BJ (cell line): ENCODE data around the gene TAF6. TPM values are rescaled to one million over a fixed set of nuclear protein-coding genes. Genes with fewer than 3 reads are reported as not detected.

ENCODE experiments used
- CTCF ChIA-PET: fragments of 350-600 bp; formaldehyde crosslinking; extraction: SDS; loops from one replicate; lab custom pipeline; 2021; ENCODE audit warnings: antibody characterized with exemption, inconsistent platforms; lab: Yijun Ruan, JAX
- POLR2A ChIA-PET: fragments of 300-600 bp; sonication (Branson Sonifier 250); formaldehyde crosslinking; extraction: SDS; loops from one replicate; lab custom pipeline; 2021; ENCODE audit warnings: antibody characterized with exemption; lab: Charles Lee
- DNase-seq: peaks from one replicate; pipeline ENCODE4 v3.0.0-alpha.2; 2011; ENCODE audit warnings: low read depth
- H3K27me3 ChIP-seq: 2 replicates; pipeline ENCODE4 v1.6.0; 2011; ENCODE audit warnings: low read length; ENCODE audit not compliant: control insufficient read depth, insufficient read depth
- H3K36me3 ChIP-seq: 2 replicates; pipeline ENCODE4 v1.5.1; 2011; ENCODE audit warnings: low read length; ENCODE audit not compliant: control insufficient read depth, insufficient read depth
- H3K4me3 ChIP-seq: 2 replicates; pipeline ENCODE4 v1.5.1; 2011; ENCODE audit warnings: low read depth, mild to moderate bottlenecking, control low read depth, low read length
- CTCF ChIP-seq: IDR thresholded peaks from 2 replicates; pipeline ENCODE4 v1.5.1; 2011; ENCODE audit warnings: low read depth, mild to moderate bottlenecking, control low read depth, inconsistent platforms, low read length, moderate library complexity; ENCODE audit not compliant: insufficient read depth
- polyA minus RNA-seq: library from RNA; depleted of rRNA, polyadenylated mRNA; stranded (reverse); fragments of >200 nt; gene quantifications from 2 replicates; pipeline ENCODE4 v1.2.3, GENCODE V29; 2011; rRNA and poly(A)+ RNA removed
- polyA plus RNA-seq: library from polyadenylated mRNA; depleted of rRNA; stranded (reverse); fragments of >200 nt; gene quantifications from 2 replicates; pipeline ENCODE4 v1.2.3, GENCODE V29; 2011; rRNA removed

The TAF6 gene
- polyA plus RNA-seq (18.2 and 39.5 TPM in 2 replicates), polyA minus RNA-seq (17.7 and 19.2 TPM in 2 replicates)

GRCh38 chr7:100119072-100119969, at the start of gene TAF6, which contains the start of gene CNPY4:
TSS of gene TAF6 (minus strand) at chr7:100119358. CDS start at chr7:100114209, 5,149 bp downstream.
TSS of gene CNPY4 (plus strand) at chr7:100119634. CDS start at chr7:100119745, 111 bp downstream.
- POLR2A ChIA-PET = no interaction called here
- CTCF ChIA-PET = no interaction called here

GRCh38 chr7:100167912-100168323, 48.8 kb upstream of the TAF6 start:
- DNase-seq = no peak
- H3K36me3 ChIP-seq = no peaks in the 10 kb centered on the region
- H3K4me3 ChIP-seq = peak overlapping the region; percentile 42
- ChIA-PET POLR2A (interaction anchor here (0.9 kb wide), 1 partner anchor 9 kb away, joined by 7 read pairs; the partner anchor contains the start of genes GPC2 and STAG3), CTCF (interaction anchor here (0.6 to 5.0 kb wide), 3 partner anchors 9 to 151 kb away, joined by 3 to 22 read pairs (median 5); partner anchors contain the start of genes GPC2 and STAG3)
- no peaks in the 10 kb centered on the region for H3K27me3 ChIP-seq
- TF ChIP-seq CTCF = no peak

More at GRCh38 chr7:100119072-100119969, at the start of gene TAF6, which contains the start of gene CNPY4:
- H3K36me3 ChIP-seq = peaks cover 4% of the 10 kb centered on the region; the same call in 1 of the 2 replicates
- TF ChIP-seq CTCF = no peak
- H3K27me3 ChIP-seq = no peaks in the 10 kb centered on the region
- peak within 1 kb of the TSS; percentile 78 for H3K4me3 ChIP-seq
- DNase-seq = peak; percentile 68

- TF ChIP-seq CTCF = no peak
- H3K4me3 ChIP-seq = peak overlapping the region; percentile 42; the same call in 1 of the 2 replicates
- no peaks in the 10 kb centered on the region for H3K36me3 ChIP-seq
- POLR2A ChIA-PET = no interaction called here
- CTCF ChIA-PET = interaction anchor here (0.6 to 5.0 kb wide), 4 partner anchors 10 to 150 kb away, joined by 3 to 22 read pairs (median 4); partner anchors contain the start of genes GPC2 and STAG3
- no peak for DNase-seq
- no peaks in the 10 kb centered on the region for H3K27me3 ChIP-seq
Observed at GRCh38 chr7:100166970-100167911, 48.1 kb upstream of the TAF6 start.

GRCh38 chr7:100166317-100166940, 47.3 kb upstream of the TAF6 start:
- TF ChIP-seq CTCF = no peak
- H3K4me3 ChIP-seq = no peak overlapping the region
- no peak for DNase-seq
- H3K36me3 ChIP-seq = no peaks in the 10 kb centered on the region
- no peaks in the 10 kb centered on the region for H3K27me3 ChIP-seq
- POLR2A ChIA-PET = no interaction called here
- CTCF ChIA-PET = interaction anchor here (0.8 to 5.0 kb wide), 2 partner anchors 10 to 35 kb away, joined by 3 to 22 read pairs; no protein-coding TSS in a partner anchor
